Smooth muscle cell (in vitro differentiated cells): Measurements from ENCODE around the gene MOB3A. TPM values are rescaled to one million over a fixed set of nuclear protein-coding genes. Genes with fewer than 3 reads are reported as not detected.

Experiments
- DNase-seq: peaks from one replicate; lab custom pipeline; 2025; ENCODE audit not compliant: unreplicated experiment; lab: John Stamatoyannopoulos, UW
- H2AFZ ChIP-seq: fragments of 200-600 bp; sonication (generic); 2 replicates; pipeline ENCODE4 v1.6.0; 2016; ENCODE audit warnings: antibody characterized with exemption, low read depth, mild to moderate bottlenecking
- H3F3A ChIP-seq: fragments of 200-600 bp; sonication (generic); 2 replicates; pipeline ENCODE4 v1.6.0; 2017; ENCODE audit warnings: antibody characterized with exemption, low read depth
- H3K27ac ChIP-seq: fragments of 200-600 bp; sonication (generic); 2 replicates; pipeline ENCODE4 v1.5.1; 2016; ENCODE audit warnings: low read depth, mild to moderate bottlenecking
- H3K27me3 ChIP-seq: fragments of 200-600 bp; sonication (generic); 2 replicates; pipeline ENCODE4 v1.6.1; 2016; ENCODE audit warnings: low read depth, mild to moderate bottlenecking
- H3K36me3 ChIP-seq: fragments of 200-600 bp; sonication (generic); 2 replicates; pipeline ENCODE4 v1.5.1; 2016; ENCODE audit warnings: low read depth
- H3K4me1 ChIP-seq: fragments of 200-600 bp; sonication (generic); 2 replicates; pipeline ENCODE4 v1.5.1; 2016; ENCODE audit warnings: low read depth
- H3K4me2 ChIP-seq: fragments of 200-600 bp; sonication (generic); 2 replicates; pipeline ENCODE4 v1.6.0; 2016; ENCODE audit warnings: mild to moderate bottlenecking
- H3K4me3 ChIP-seq: fragments of 200-600 bp; sonication (generic); 2 replicates; pipeline ENCODE4 v1.5.1; 2016; ENCODE audit warnings: mild to moderate bottlenecking
- H3K79me2 ChIP-seq: fragments of 200-600 bp; sonication (generic); 2 replicates; pipeline ENCODE4 v1.6.0; 2016; ENCODE audit warnings: low read depth, mild to moderate bottlenecking
- H3K9ac ChIP-seq: fragments of 200-600 bp; sonication (generic); 2 replicates; pipeline ENCODE4 v1.6.0; 2016; ENCODE audit warnings: low read depth
- H3K9me3 ChIP-seq: fragments of 200-600 bp; sonication (generic); replicated peaks from 2 replicates; pipeline ENCODE4 v1.5.1; 2016; ENCODE audit warnings: low read depth
- H4K20me1 ChIP-seq: fragments of 200-600 bp; sonication (generic); 2 replicates; pipeline ENCODE4 v1.6.0; 2016; ENCODE audit warnings: low read depth
- WGBS: methylation state at CpG from one replicate; pipeline ENCODE4 v1.1.7; 2016; ENCODE audit warnings: low lambda C conversion rate; 5-methylcytosine and 5-hydroxymethylcytosine counted together
- polyA plus RNA-seq: library from polyadenylated mRNA; unstranded; fragments of >200 nt; fragmentation: Nextera tagmentation; extraction: Ambion mirVana; gene quantifications from 2 replicates; pipeline ENCODE4 v1.2.1, GENCODE V29; 2016
- total RNA-seq: library from RNA; depleted of rRNA; stranded (reverse); fragments of >200 nt; gene quantifications from 2 replicates; pipeline ENCODE4 v1.2.3, GENCODE V29; 2014
- TF ChIP-seq, protein P1 (sequence below): fragments of 200-600 bp; sonication (generic); IDR thresholded peaks from 2 replicates; pipeline ENCODE4 v1.5.1; 2017; ENCODE audit warnings: borderline replicate concordance, mild to moderate bottlenecking, antibody characterized with exemption; ENCODE audit not compliant: insufficient read depth, poor library complexity, severe bottlenecking

MOB3A gene
- total and polyA plus RNA-seq, 2 experiments from 2014 or later = 11.2 to 23.8 TPM

DNA sequence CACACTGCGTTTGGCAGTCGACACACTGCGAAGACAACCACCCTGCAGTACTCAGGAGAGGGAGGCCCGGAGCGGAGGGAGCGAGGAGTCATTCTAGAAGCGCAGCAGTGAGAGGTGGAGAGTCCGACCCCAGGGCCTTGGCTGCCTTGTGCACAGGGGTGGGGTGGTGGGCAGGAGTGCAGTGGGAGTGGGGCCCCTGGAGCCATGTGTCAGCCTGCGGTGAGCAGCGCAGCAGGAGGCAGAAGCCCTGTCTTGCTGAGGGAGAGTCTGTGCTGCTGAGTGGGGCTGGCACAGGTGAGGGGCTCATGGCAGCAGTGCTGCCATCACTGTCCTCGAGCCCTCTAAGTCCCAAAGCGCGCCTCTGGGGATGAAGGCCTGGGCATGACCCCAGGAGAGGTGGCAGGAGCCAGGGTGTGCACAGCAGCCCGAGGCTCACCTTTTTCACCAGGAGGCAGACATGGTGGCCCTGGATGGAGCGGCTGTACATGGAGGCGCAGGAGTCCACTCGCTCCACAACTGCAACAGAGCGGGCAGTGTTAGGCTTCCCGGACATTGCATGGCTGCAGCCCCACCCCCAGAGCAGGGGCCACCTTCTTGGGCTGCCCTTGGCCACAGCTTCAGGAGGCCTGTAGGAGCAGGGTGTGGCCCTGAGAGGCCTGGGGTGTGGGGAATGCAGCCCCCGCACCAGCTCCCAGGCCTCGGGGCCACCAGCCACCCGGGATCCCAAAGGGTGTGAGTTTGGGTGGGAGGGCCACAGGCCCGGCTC, 12.3 kb upstream of the MOB3A start:
- H2AFZ ChIP-seq = no peak overlapping the region
- no peaks in the 10 kb centered on the region for H3K4me1 ChIP-seq
- no peak overlapping the region for H3K4me2 ChIP-seq
- no peak overlapping the region for H3K4me3 ChIP-seq
- DNase-seq = no peak
- no peaks in the 10 kb centered on the region for H3K9me3 ChIP-seq
- WGBS = 98% methylated on average over 22 of the region's 23 CpGs
- H3K36me3 ChIP-seq = no peaks in the 10 kb centered on the region
- no peaks in the 10 kb centered on the region for H3K27me3 ChIP-seq
- H3K27ac ChIP-seq = no peak overlapping the region
- H3K79me2 ChIP-seq = peaks cover 25% of the 10 kb centered on the region
- no peak overlapping the region for H3K9ac ChIP-seq
- TF ChIP-seq, protein P1, sequence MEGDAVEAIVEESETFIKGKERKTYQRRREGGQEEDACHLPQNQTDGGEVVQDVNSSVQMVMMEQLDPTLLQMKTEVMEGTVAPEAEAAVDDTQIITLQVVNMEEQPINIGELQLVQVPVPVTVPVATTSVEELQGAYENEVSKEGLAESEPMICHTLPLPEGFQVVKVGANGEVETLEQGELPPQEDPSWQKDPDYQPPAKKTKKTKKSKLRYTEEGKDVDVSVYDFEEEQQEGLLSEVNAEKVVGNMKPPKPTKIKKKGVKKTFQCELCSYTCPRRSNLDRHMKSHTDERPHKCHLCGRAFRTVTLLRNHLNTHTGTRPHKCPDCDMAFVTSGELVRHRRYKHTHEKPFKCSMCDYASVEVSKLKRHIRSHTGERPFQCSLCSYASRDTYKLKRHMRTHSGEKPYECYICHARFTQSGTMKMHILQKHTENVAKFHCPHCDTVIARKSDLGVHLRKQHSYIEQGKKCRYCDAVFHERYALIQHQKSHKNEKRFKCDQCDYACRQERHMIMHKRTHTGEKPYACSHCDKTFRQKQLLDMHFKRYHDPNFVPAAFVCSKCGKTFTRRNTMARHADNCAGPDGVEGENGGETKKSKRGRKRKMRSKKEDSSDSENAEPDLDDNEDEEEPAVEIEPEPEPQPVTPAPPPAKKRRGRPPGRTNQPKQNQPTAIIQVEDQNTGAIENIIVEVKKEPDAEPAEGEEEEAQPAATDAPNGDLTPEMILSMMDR = no peak
- peaks cover 59% of the 10 kb centered on the region for H4K20me1 ChIP-seq
- H3F3A ChIP-seq = no peaks in the 10 kb centered on the region

DNA sequence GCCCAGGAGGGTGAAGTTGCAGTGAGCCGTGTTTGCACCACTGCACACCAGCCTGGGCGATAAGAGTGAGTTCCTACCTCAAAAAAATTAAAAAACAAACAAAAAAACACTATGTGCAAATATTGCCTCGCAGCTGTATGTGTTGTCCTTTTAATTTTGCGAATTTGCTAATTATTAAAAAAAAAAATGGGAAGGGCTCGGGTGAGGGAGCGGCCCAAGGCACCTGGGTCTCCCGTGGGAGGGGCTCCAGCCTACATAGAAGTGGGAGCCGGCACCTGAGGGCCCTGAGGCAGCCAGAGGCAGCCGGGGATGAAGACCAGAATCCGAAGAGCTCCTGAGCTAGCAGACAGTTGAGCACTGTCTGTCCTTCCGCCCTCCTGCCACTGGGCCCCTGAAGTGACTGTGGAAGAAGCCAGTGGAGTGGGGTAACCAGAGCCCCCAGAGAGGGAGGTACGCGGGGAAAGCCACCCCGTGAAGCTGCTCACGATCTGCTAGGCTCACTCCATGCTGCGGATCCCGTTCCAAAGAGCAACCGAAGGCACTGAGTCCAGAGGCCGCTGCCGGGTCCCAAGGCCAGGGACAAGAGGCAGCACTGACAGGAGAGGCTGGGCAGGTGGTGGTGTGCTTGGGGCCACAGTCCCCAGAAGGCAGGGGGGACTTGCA, 7.0 kb upstream of the MOB3A start:
- no peak for DNase-seq
- H3K9ac ChIP-seq = no peak overlapping the region
- no peak overlapping the region for H2AFZ ChIP-seq
- no peak overlapping the region for H3K4me3 ChIP-seq
- H3K4me1 ChIP-seq = no peaks in the 10 kb centered on the region
- peaks cover 26% of the 10 kb centered on the region for H3K79me2 ChIP-seq
- TF ChIP-seq, protein P1 = no peak
- no peak overlapping the region for H3K4me2 ChIP-seq
- H3K27ac ChIP-seq = no peak overlapping the region
- peaks cover 67% of the 10 kb centered on the region for H4K20me1 ChIP-seq
- peaks cover 5% of the 10 kb centered on the region for H3K36me3 ChIP-seq
- H3K27me3 ChIP-seq = no peaks in the 10 kb centered on the region
- 98% methylated on average over 19 of the region's 20 CpGs for WGBS
- H3F3A ChIP-seq = no peaks in the 10 kb centered on the region
- H3K9me3 ChIP-seq = no peaks in the 10 kb centered on the region

DNA sequence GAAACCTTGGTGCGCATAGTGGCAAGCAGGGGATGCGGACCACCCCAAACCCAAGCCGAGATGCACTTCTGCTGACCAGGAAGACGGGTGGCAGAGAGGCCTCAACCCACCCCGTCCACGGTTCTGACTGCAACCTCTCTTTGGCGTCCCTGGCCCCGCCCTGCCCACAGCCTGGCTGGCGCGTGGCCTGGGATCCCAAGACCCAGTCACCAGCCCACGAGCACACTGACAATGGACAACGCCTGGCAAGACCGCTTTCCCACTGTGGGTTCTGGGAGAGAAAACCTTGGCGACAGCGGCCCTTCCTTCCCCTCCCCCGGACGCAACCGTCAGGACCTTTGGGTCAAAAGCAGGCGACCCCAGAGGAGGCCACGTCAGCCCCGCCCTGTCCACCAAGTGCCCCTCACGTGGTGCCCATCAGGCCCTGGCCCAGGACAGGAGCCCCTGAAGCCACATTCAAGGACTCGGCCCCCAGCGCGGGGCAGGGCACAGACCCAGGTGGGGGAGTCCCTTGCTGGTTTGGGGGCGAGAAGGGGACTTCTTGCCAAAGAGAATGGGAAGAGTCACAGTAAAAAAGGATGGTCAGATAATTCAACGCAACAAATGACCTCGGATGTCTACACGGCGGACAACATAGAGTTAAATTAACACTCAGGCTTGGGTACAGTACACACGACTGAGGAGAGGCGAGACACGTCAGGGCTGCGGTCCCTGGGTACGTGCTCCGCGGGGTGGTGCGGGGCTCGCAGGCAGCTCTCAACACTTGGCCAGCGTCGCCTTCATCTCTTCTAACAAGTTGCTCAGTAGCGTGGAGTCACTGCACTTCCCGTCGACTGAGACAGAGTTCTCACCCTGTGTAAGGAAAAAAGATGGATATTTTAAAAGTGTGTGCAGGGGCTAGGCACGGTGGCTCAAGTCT, 5.5 kb upstream of the MOB3A start:
- Histone ChIP-seq H3K27me3 (no peaks in the 10 kb centered on the region), H3K9me3 (no peaks in the 10 kb centered on the region), H3K79me2 (peaks cover 26% of the 10 kb centered on the region), H3F3A (no peaks in the 10 kb centered on the region), H2AFZ (no peak overlapping the region), H3K9ac (no peak overlapping the region), H3K27ac (no peak overlapping the region), H3K4me1 (peaks cover 6% of the 10 kb centered on the region), H3K36me3 (peaks cover 5% of the 10 kb centered on the region), H3K4me3 (no peak overlapping the region), H4K20me1 (peaks cover 73% of the 10 kb centered on the region), H3K4me2 (no peak overlapping the region)
- DNase-seq = no peak
- WGBS = 96% methylated on average over 43 of the region's 45 CpGs
- TF ChIP-seq, protein P1 = no peak
